ENCODE measurements around the gene SPINK13. TPM values are rescaled to one million over a fixed set of nuclear protein-coding genes. Genes with fewer than 3 reads are reported as not detected.

SPINK13 gene
- total RNA-seq, 4 donors from 2014 or later: not detected

- DNase-seq (ENCODE audit: low spot score in 2 of 2): no peak
- WGBS, 2 donors: 90% methylated on average over 4 of the region's 4 CpGs
- no peak for TF ChIP-seq CTCF (IDR thresholded peaks at IDR 0.05)
- TF ChIP-seq POLR2A (IDR thresholded peaks at IDR 0.05): no peak
- H3K4me3 ChIP-seq (ENCODE audit: low read depth, poor library complexity, severe bottlenecking): no peak overlapping the region
- intact Hi-C loops (cut with DNase I; ENCODE audit: low total_unique reads): no loop called here
Measured at GRCh38 chr5:148333262-148333849, 64.8 kb downstream of the SPINK13 start.

GRCh38 chr5:148335259-148335658, 66.7 kb downstream of the SPINK13 start, which contains the start of gene SPINK9:
SPINK9 (plus strand) TSS chr5:148335559; CDS start chr5:148335614, 55 bp downstream.
- WGBS, 2 donors: 86 to 89% methylated on average over 3 of the region's 3 CpGs
- intact Hi-C loops (cut with DNase I; ENCODE audit: low total_unique reads): no loop called here
- TF ChIP-seq CTCF (IDR thresholded peaks at IDR 0.05): no peak
- no peak for TF ChIP-seq POLR2A (IDR thresholded peaks at IDR 0.05)
- DNase-seq (ENCODE audit: low spot score in 2 of 2): no peak
- H3K4me3 ChIP-seq (ENCODE audit: low read depth, poor library complexity, severe bottlenecking): no peak within 1 kb of the TSS

Other genes starting within 250 kb of the SPINK13 start
- 100 to 1,000 TPM; 307 to 664 (median 393) TPM for gene SPINK5, start 204.8 kb upstream of the SPINK13 start, total RNA-seq
- not detected for gene SPINK14, start 100.2 kb upstream of the SPINK13 start, total RNA-seq
- gene SPINK6, start 65.8 kb upstream of the SPINK13 start, total RNA-seq: under 1 TPM in 1 of 4 donors, not detected in 3; 0.59 TPM
- gene MARCOL, start 30.3 kb upstream of the SPINK13 start, total RNA-seq: not detected
- gene SPINK7, start 43.6 kb downstream of the SPINK13 start, total RNA-seq: 10 to 100 TPM in 3 of 4 donors, 1 to 10 TPM in 1; 8.2 to 44.1 (median 27.3) TPM
- not detected for gene SPINK9, start 66.8 kb downstream of the SPINK13 start, total RNA-seq
- gene FBXO38, start 115.2 kb downstream of the SPINK13 start, total RNA-seq: 10 to 100 TPM; 31.7 to 76.7 (median 42.1) TPM

Measured in lower leg skin (tissue), 4 donors.